Mammary epithelial cell (primary cell): ENCODE data around the gene DNAL4.

Source experiments
- CTCF ChIP-seq, 2 donors: IDR thresholded peaks in 1 of 2; conservative IDR thresholded peaks in 1 of 2; 2 replicates each; pipeline ENCODE4 v1.5.1; 2011 to 2012; ENCODE audit warnings: inconsistent platforms in 2 of 2, low read length in 2 of 2, mild to moderate bottlenecking in 2 of 2, control low read depth in 1 of 2, low read depth in 1 of 2; ENCODE audit not compliant: insufficient read depth in 1 of 2; ENCODE audit errors: extremely low read depth in 1 of 2
- EZH2 ChIP-seq: IDR thresholded peaks from 2 replicates; pipeline ENCODE4 v1.6.1; 2012; ENCODE audit warnings: low read length, inconsistent platforms, borderline replicate concordance

GRCh38 chr22:38841211-38841610 lies 47.3 kb upstream of the DNAL4 start:
- no peak for TF ChIP-seq CTCF (conservative IDR thresholded peaks at IDR 0.05 in 1 of 2, IDR thresholded peaks at IDR 0.05 in 1 of 2; ENCODE audit: extremely low read depth in 1 of 2, insufficient read depth in 1 of 2, low read depth in 1 of 2, low read length in 2 of 2)
- no peak for TF ChIP-seq EZH2
